Measurements from ENCODE around the gene CDK19.

DNA sequence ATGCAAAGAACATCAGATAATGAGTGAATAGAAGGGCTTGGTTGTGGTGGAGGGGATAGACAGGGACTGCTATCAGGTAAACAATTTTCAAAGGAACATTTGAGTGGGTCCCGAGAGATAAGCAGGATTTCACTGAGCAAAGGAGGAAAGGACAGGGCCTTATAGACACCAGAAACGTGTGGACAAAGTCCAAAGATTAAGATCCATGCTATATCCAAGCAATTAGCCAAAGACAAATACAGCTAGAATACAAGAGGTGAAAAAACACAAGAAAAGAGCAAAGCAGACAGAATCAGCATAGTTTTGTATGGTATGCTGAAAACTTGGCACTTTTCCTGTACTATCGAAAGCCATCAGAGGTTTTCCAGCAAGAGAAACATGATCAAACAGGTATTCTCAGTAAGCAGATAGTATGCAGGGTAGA lies 59.8 kb downstream of the CDK19 start:
- TF ChIP-seq EZH2phosphoT487 (IDR thresholded peaks at IDR 0.05; ENCODE audit: insufficient read depth, low read depth) (no peak), EZH2 (IDR thresholded peaks at IDR 0.05; ENCODE audit: insufficient read depth, poor library complexity, severe bottlenecking) (no peak)

Data from GM23248 (cell line).